Heart right ventricle (tissue), 16 donors: Measurements from ENCODE around the gene CDC25B. TPM values are rescaled to one million over a fixed set of nuclear protein-coding genes. Genes with fewer than 3 reads are reported as not detected.

Experiments
- ATAC-seq, 8 donors: fragments of 200-7000 bp; cut with Tn5 transposase; one replicate each; pipeline ENCODE4 v1.9.1; 2020; ENCODE audit warnings: mild to moderate bottlenecking in 8 of 8, moderate library complexity in 8 of 8, moderate number of reproducible peaks in 1 of 8
- DNase-seq, 2 donors: peaks; one replicate each; pipeline ENCODE4 v3.0.0-alpha.2; 2020
- H3K27ac ChIP-seq, 10 donors: fragments of 200-600 bp; sonication (generic) in 2 of 10; one replicate each; pipeline versions ENCODE4 v1.5.0 to v1.8.0; 2020 to 2022; ENCODE audit warnings: mild to moderate bottlenecking in 3 of 10
- H3K27me3 ChIP-seq, 7 donors: fragments of 200-600 bp; one replicate each; pipeline ENCODE4 v1.8.0; 2021 to 2022; ENCODE audit warnings: mild to moderate bottlenecking in 2 of 7
- H3K36me3 ChIP-seq, 9 donors: fragments of 200-600 bp; sonication (generic) in 1 of 9; one replicate each; pipeline versions ENCODE4 v1.5.0 to v1.8.0; 2020 to 2022; ENCODE audit warnings: mild to moderate bottlenecking in 2 of 9
- H3K4me1 ChIP-seq, 9 donors: fragments of 200-600 bp; sonication (generic) in 1 of 9; one replicate each; pipeline versions ENCODE4 v1.5.0 to v1.8.0; 2020 to 2022; ENCODE audit warnings: mild to moderate bottlenecking in 4 of 9
- H3K4me3 ChIP-seq, 10 donors: fragments of 200-600 bp; sonication (generic) in 2 of 10; one replicate each; pipeline versions ENCODE4 v1.5.0 to v1.8.0; 2020 to 2022; ENCODE audit warnings: mild to moderate bottlenecking in 7 of 10, moderate library complexity in 2 of 10
- H3K9me3 ChIP-seq, 11 donors: fragments of 200-600 bp in 10 of 11; sonication (generic) in 2 of 11; one replicate each; pipeline versions ENCODE4 v1.5.0 to v1.8.0; 2013 to 2022; ENCODE audit warnings: mild to moderate bottlenecking in 2 of 11, control low read depth in 1 of 11, moderate library complexity in 1 of 11
- CTCF ChIP-seq, 9 donors: fragments of 200-600 bp; sonication (generic) in 2 of 9; IDR thresholded peaks; one replicate each; pipeline versions ENCODE4 v1.5.0 to v1.8.0; 2021 to 2022; ENCODE audit warnings: antibody characterized with exemption in 9 of 9, mild to moderate bottlenecking in 5 of 9, moderate library complexity in 1 of 9
- WGBS, 2 donors: extraction: QIAGEN DNeasy Blood & Tissue Kit; methylation state at CpG; one replicate each; pipeline ENCODE4 v1.1.7; 2013; ENCODE audit warnings: inconsistent platforms in 1 of 2; 5-methylcytosine and 5-hydroxymethylcytosine counted together
- intact Hi-C, 10 donors: fragments of 100-400 bp; cut with DNase I; formaldehyde crosslinking; loops; one replicate each; pipeline versions ENCODE4 v1.11.1 to v1.14.2; 2022
- polyA plus RNA-seq, 2 donors: library from polyadenylated mRNA; stranded (reverse); fragments of 200-250 nt; gene quantifications; one replicate each; pipeline ENCODE4 v1.2.3, GENCODE V29; 2013
- total RNA-seq, 10 donors: library from RNA; stranded (reverse); fragmentation: NEBNext Ultra II Directional in 3 of 10; extraction: Animal tissue kit (Norgen Biotek cat#: 25700) in 3 of 10; gene quantifications; one replicate each; pipeline versions ENCODE4 v1.2.1 to v1.2.4, GENCODE V29; 2021 to 2023
- donor health status: Arrhythmogenic right ventricular cardiomyopathy.
- donor health status: ischemic (EF 13 %, LVEDD 7.1; RV severe dilation, severe dysfunction).
- donor health status: healthy with polysubstance abuse.
- donor health status: DM: no; HTN: yes; CAD: no.
- donor health status: DM: no; HTN: no; CAD: no.
- donor health status: ischemic (EF 25% LVEDD 6.9; RV normal size, moderate dysfunction).
- donor health status: ischemic (EF 25% LVEDD 5.7; RV mildly dilated, moderate dysfunction).
- donor health status: healthy.
- donor health status: DM: yes; HTN: yes; CAD: no.
- donor health status: Ischemic cardiomyopathy.
- donor health status: ischemic (EF 35%, LVEDD 5.7; RV mildly dilated, moderate dysfunction).
- donor health status: nonischemic (EF 11% LVEDD 7.7; RV severe dilation, severe dysfunction).
- donor health status: DM: yes; HTN: yes; CAD: no.
- donor health status: PGD.
- donor health status: ischemic (EF 29% LVEDD 5.4; RV normal size, mild dysfunction).
- donor health status: nonischemic (EF 23%, LVEDD 6.1; RV moderate dilation, normal function).

Gene CDC25B
- total and polyA plus RNA-seq, 12 donors, result 2.8 to 17.3 (median 5.5) TPM

GRCh38 chr20:3749689-3750531 is 46.2 kb upstream of the CDC25B start:
- peak; percentile 37 to 69 (median 60) for TF ChIP-seq CTCF (IDR thresholded peaks at IDR 0.05)
- WGBS, 2 donors, result 42 to 52% methylated on average over 72 of the region's 72 CpGs
- peak overlapping the region in 5 of 10 donors; percentile 10 to 22 (median 14) for H3K4me3 ChIP-seq
- H3K4me1 ChIP-seq, result peaks cover 0 to 46% (median 22%) of the 10 kb centered on the region in 9 donors
- ATAC-seq (peak in 1 of 8 donors; percentile 19), DNase-seq (peak in 1 of 2 donors; percentile 34)
- H3K36me3 ChIP-seq, result peaks cover 0 to 69% (median 3%) of the 10 kb centered on the region in 9 donors
- H3K9me3 ChIP-seq, result no peaks in the 10 kb centered on the region
- peaks cover 0 to 23% (median 9%) of the 10 kb centered on the region in 7 donors for H3K27me3 ChIP-seq
- intact Hi-C loops, result loop anchor here in 4 of 10 donors (5.0 to 10.0 kb wide), 2 partner anchors 33 to 75 kb away; no protein-coding TSS in a partner anchor
- H3K27ac ChIP-seq, result no peak overlapping the region

GRCh38 chr20:3751305-3751674 is 44.8 kb upstream of the CDC25B start:
- Histone ChIP-seq H3K36me3 (peaks cover 0 to 59% (median 3%) of the 10 kb centered on the region in 9 donors), H3K4me1 (peaks cover 0 to 50% (median 22%) of the 10 kb centered on the region in 9 donors), H3K27me3 (peaks cover 0 to 21% (median 9%) of the 10 kb centered on the region in 7 donors), H3K4me3 (peak overlapping the region in 5 of 10 donors; percentile 34 to 47 (median 45)), H3K27ac (no peak overlapping the region), H3K9me3 (no peaks in the 10 kb centered on the region)
- ATAC-seq (no peak), DNase-seq (no peak)
- TF ChIP-seq CTCF (IDR thresholded peaks at IDR 0.05), result no peak
- intact Hi-C loops, result loop anchor here in 4 of 10 donors (5.0 to 10.0 kb wide), 2 partner anchors 34 to 76 kb away; no protein-coding TSS in a partner anchor
- 48 to 74% methylated on average over 31 of the region's 31 CpGs for WGBS, 2 donors

- peaks cover 0 to 54% (median 3%) of the 10 kb centered on the region in 9 donors for H3K36me3 ChIP-seq
- WGBS, 2 donors, result 31 to 49% methylated on average over 79 to 95 of the region's 95 CpGs
- intact Hi-C loops, result loop anchor here in 4 of 10 donors (5.0 to 10.0 kb wide), 2 partner anchors 35 to 77 kb away; no protein-coding TSS in a partner anchor
- peak overlapping the region in 9 of 10 donors; percentile 16 to 47 (median 38) for H3K4me3 ChIP-seq
- peak; percentile 14 to 61 (median 46) for ATAC-seq
- H3K27ac ChIP-seq, result peak overlapping the region in 5 of 10 donors; percentile 2 to 56 (median 30)
- H3K27me3 ChIP-seq, result peaks cover 0 to 21% (median 9%) of the 10 kb centered on the region in 7 donors
- peak; percentile 74 to 79 for DNase-seq
- no peak for TF ChIP-seq CTCF (IDR thresholded peaks at IDR 0.05)
- H3K9me3 ChIP-seq, result no peaks in the 10 kb centered on the region
- peaks cover 0 to 55% (median 22%) of the 10 kb centered on the region in 9 donors for H3K4me1 ChIP-seq
Measured at GRCh38 chr20:3751675-3752385, 44.3 kb upstream of the CDC25B start.

- Histone ChIP-seq H3K4me3 (peak overlapping the region in 8 of 10 donors; percentile 16 to 47 (median 39)), H3K9me3 (no peaks in the 10 kb centered on the region), H3K36me3 (peaks cover 0 to 51% (median 3%) of the 10 kb centered on the region in 9 donors), H3K27ac (peak overlapping the region in 5 of 10 donors; percentile 30 to 68 (median 48)), H3K4me1 (peaks cover 0 to 57% (median 22%) of the 10 kb centered on the region in 9 donors), H3K27me3 (peaks cover 0 to 21% (median 9%) of the 10 kb centered on the region in 7 donors)
- ATAC-seq (peak in 4 of 8 donors; percentile 1 to 11 (median 8)), DNase-seq (no peak)
- TF ChIP-seq CTCF (IDR thresholded peaks at IDR 0.05), result no peak
- intact Hi-C loops, result loop anchor here in 4 of 10 donors (5.0 to 10.0 kb wide), 2 partner anchors 35 to 78 kb away; no protein-coding TSS in a partner anchor
- WGBS, 2 donors, result 34 to 45% methylated on average over 13 of the region's 13 CpGs
Measured at GRCh38 chr20:3752386-3752759, 43.7 kb upstream of the CDC25B start.
